H1 (cell line): ENCODE measurements around the gene RPS27. TPM values are rescaled to one million over a fixed set of nuclear protein-coding genes. Genes with fewer than 3 reads are reported as not detected.

Experiments used
- CTCF ChIA-PET: fragments of 300-600 bp; sonication (Branson Sonifier 250); formaldehyde crosslinking; loops from one replicate; lab custom pipeline; 2021; ENCODE audit not compliant: partially characterized antibody; lab: Charles Lee
- POLR2A ChIA-PET: fragments of 300-600 bp; sonication (Branson Sonifier 250); formaldehyde crosslinking; loops from one replicate; lab custom pipeline; 2021; ENCODE audit warnings: inconsistent platforms; ENCODE audit not compliant: partially characterized antibody; lab: Charles Lee
- DNase-seq, 2 experiments: peaks; one replicate each; pipeline versions ENCODE4 v3.0.0 to v3.0.0-alpha.2; 2010 to 2022; ENCODE audit warnings: low spot score in 2 of 2, low read depth in 1 of 2, mixed read lengths in 1 of 2
- FAIRE-seq: peaks from 2 replicates; lab custom pipeline; 2011; peaks lifted over from hg19 to GRCh38; lab: Jason Lieb, UNC
- H2AFZ ChIP-seq: 2 replicates; pipeline ENCODE4 v1.8.1; 2012; ENCODE audit warnings: low read length, inconsistent platforms
- H2AK5ac ChIP-seq: 2 replicates; pipeline ENCODE4 v1.6.1; 2013; ENCODE audit warnings: low read depth, low read length
- H2BK120ac ChIP-seq: replicated peaks from 2 replicates; pipeline ENCODE3; 2013; ENCODE audit warnings: low read depth, low read length, inconsistent platforms
- H2BK12ac ChIP-seq: 2 replicates; pipeline ENCODE4 v1.6.1; 2013; ENCODE audit warnings: low read depth, low read length
- H2BK15ac ChIP-seq: 2 replicates; pipeline ENCODE4 v1.6.1; 2013; ENCODE audit warnings: low read length
- H2BK20ac ChIP-seq: 2 replicates; pipeline ENCODE4 v1.6.1; 2013; ENCODE audit warnings: low read length
- H2BK5ac ChIP-seq: 2 replicates; pipeline ENCODE4 v1.6.1; 2013; ENCODE audit warnings: low read depth, low read length
- H3K14ac ChIP-seq: 2 replicates; pipeline ENCODE4 v1.6.1; 2013; ENCODE audit warnings: inconsistent platforms; ENCODE audit not compliant: insufficient read length
- H3K18ac ChIP-seq: 2 replicates; pipeline ENCODE4 v1.6.1; 2013; ENCODE audit warnings: low read length; ENCODE audit errors: extremely low read depth
- H3K23ac ChIP-seq: 2 replicates; pipeline ENCODE4 v1.6.1; 2013; ENCODE audit warnings: inconsistent platforms; ENCODE audit not compliant: insufficient read length
- H3K23me2 ChIP-seq: 2 replicates; pipeline ENCODE4 v1.6.1; 2013; ENCODE audit warnings: low read depth, low read length
- H3K27ac ChIP-seq: 2 replicates; pipeline ENCODE4 v1.6.1; 2011; ENCODE audit warnings: low read depth, low read length, inconsistent platforms
- H3K27me3 ChIP-seq, 4 experiments: replicated peaks in 1 of 4; 1 replicate in 1 of 4; 2 replicates in 3 of 4; pipeline versions ENCODE4 v1.6.1 to v1.8.1; 2011 to 2013; ENCODE audit warnings: low read length in 3 of 4, mild to moderate bottlenecking in 3 of 4, inconsistent platforms in 2 of 4, mixed read lengths in 2 of 4, moderate library complexity in 1 of 4; ENCODE audit not compliant: control insufficient read depth in 3 of 4, insufficient read depth in 3 of 4; ENCODE audit errors: extremely low read depth in 1 of 4
- H3K36me3 ChIP-seq, 4 experiments: 2 replicates each; pipeline versions ENCODE4 v1.6.1 to v1.8.1; 2011 to 2013; ENCODE audit warnings: mild to moderate bottlenecking in 4 of 4, low read length in 3 of 4, moderate library complexity in 2 of 4, control low read depth in 1 of 4, inconsistent platforms in 1 of 4; ENCODE audit not compliant: insufficient read depth in 4 of 4, control insufficient read depth in 2 of 4
- H3K4ac ChIP-seq: replicated peaks from 2 replicates; pipeline ENCODE3; 2013; ENCODE audit warnings: low read length, low read depth, mixed read lengths, inconsistent platforms; ENCODE audit not compliant: insufficient read length
- H3K4me1 ChIP-seq, 4 experiments: replicated peaks in 1 of 4; 1 replicate in 1 of 4; 2 replicates in 3 of 4; pipeline versions ENCODE4 v1.6.1 to v1.8.1; 2011 to 2013; ENCODE audit warnings: low read length in 3 of 4, inconsistent platforms in 2 of 4, mixed read lengths in 1 of 4; ENCODE audit not compliant: insufficient read depth in 4 of 4, control insufficient read depth in 3 of 4
- H3K4me2 ChIP-seq, 2 experiments: 2 replicates each; pipeline versions ENCODE4 v1.6.1 to v1.8.1; 2011 to 2013; ENCODE audit warnings: low read depth in 2 of 2, low read length in 2 of 2, control low read depth in 1 of 2, inconsistent platforms in 1 of 2, mild to moderate bottlenecking in 1 of 2; ENCODE audit not compliant: insufficient read depth in 1 of 2
- H3K4me3 ChIP-seq, 4 experiments: fragments of 200-600, 300-600 bp in 1 of 4; sonication (generic), shearing (Covaris generic), sonication (Bioruptor Twin) in 1 of 4; 2 replicates each; pipeline versions ENCODE4 v1.5.1 to v1.8.1; 2011 to 2016; ENCODE audit warnings: low read length in 4 of 4, low read depth in 3 of 4, control low read depth in 2 of 4, inconsistent platforms in 2 of 4, mild to moderate bottlenecking in 2 of 4, mixed read lengths in 1 of 4, moderate library complexity in 1 of 4; ENCODE audit not compliant: insufficient read depth in 2 of 4; ENCODE audit errors: extremely low read depth in 1 of 4
- H3K56ac ChIP-seq: replicated peaks from 2 replicates; pipeline ENCODE3; 2013; ENCODE audit warnings: low read depth, mild to moderate bottlenecking, mixed read lengths, low read length, inconsistent platforms; ENCODE audit not compliant: insufficient read length
- H3K79me1 ChIP-seq: 2 replicates; pipeline ENCODE4 v1.6.1; 2013; ENCODE audit warnings: low read depth, low read length, control low read depth
- H3K79me2 ChIP-seq, 2 experiments: 2 replicates each; pipeline versions ENCODE4 v1.6.1 to v1.8.1; 2012 to 2013; ENCODE audit warnings: low read length in 2 of 2, mild to moderate bottlenecking in 2 of 2, inconsistent platforms in 1 of 2; ENCODE audit not compliant: insufficient read depth in 2 of 2, control insufficient read depth in 1 of 2
- H3K9ac ChIP-seq, 4 experiments: replicated peaks in 1 of 4; 1 replicate in 1 of 4; 2 replicates in 3 of 4; pipeline versions ENCODE4 v1.6.1 to v1.8.1; 2011 to 2013; ENCODE audit warnings: low read depth in 3 of 4, low read length in 3 of 4, control low read depth in 2 of 4, mild to moderate bottlenecking in 2 of 4, moderate library complexity in 2 of 4, inconsistent platforms in 1 of 4; ENCODE audit errors: extremely low read depth in 1 of 4
- H3K9me3 ChIP-seq, 2 experiments: 2 replicates each; pipeline versions ENCODE4 v1.6.1 to v1.8.1; 2012 to 2013; ENCODE audit warnings: mild to moderate bottlenecking in 2 of 2, moderate library complexity in 2 of 2, control low read depth in 1 of 2, inconsistent platforms in 1 of 2, low read depth in 1 of 2, low read length in 1 of 2, mixed read lengths in 1 of 2; ENCODE audit not compliant: insufficient read depth in 2 of 2
- H4K20me1 ChIP-seq, 2 experiments: replicated peaks in 1 of 2; 2 replicates each; pipeline versions ENCODE3 to v1.8.1; 2011 to 2013; ENCODE audit warnings: inconsistent platforms in 2 of 2, low read length in 2 of 2, mild to moderate bottlenecking in 1 of 2; ENCODE audit not compliant: insufficient read depth in 2 of 2, control insufficient read depth in 1 of 2
- H4K5ac ChIP-seq: 2 replicates; pipeline ENCODE4 v1.6.1; 2013; ENCODE audit warnings: low read length, low read depth, mixed read lengths, inconsistent platforms; ENCODE audit not compliant: insufficient read length
- H4K8ac ChIP-seq: 2 replicates; pipeline ENCODE4 v1.8.0; 2013; ENCODE audit warnings: mild to moderate bottlenecking, moderate library complexity, low read length, inconsistent platforms; ENCODE audit not compliant: insufficient read depth; ENCODE audit errors: extremely low read depth
- H4K91ac ChIP-seq: replicated peaks from 2 replicates; pipeline ENCODE3; 2013; ENCODE audit warnings: low read length, mixed read lengths, inconsistent platforms; ENCODE audit not compliant: insufficient read length
- CBX8 ChIP-seq: fragments of 300-800, 300-1000 bp; sonication (generic); IDR thresholded peaks from 2 replicates; pipeline ENCODE4 v1.7.1; 2016; ENCODE audit warnings: low read depth, low read length, borderline replicate concordance
- EP300 ChIP-seq, 2 experiments: IDR thresholded peaks; 1 replicate in 1 of 2; 2 replicates in 1 of 2; pipeline ENCODE4 v1.6.1; 2011 to 2012; ENCODE audit warnings: low read depth in 2 of 2, low read length in 2 of 2, mild to moderate bottlenecking in 2 of 2, borderline replicate concordance in 1 of 2, inconsistent platforms in 1 of 2, moderate library complexity in 1 of 2
- JUN ChIP-seq: IDR thresholded peaks from 2 replicates; pipeline ENCODE4 v1.6.1; 2011; ENCODE audit warnings: low read depth, mild to moderate bottlenecking, improper control_type of control experiment, low read length
- NANOG ChIP-seq: IDR thresholded peaks from 2 replicates; pipeline ENCODE4 v1.6.1; 2011; ENCODE audit warnings: low read length, low read depth, mild to moderate bottlenecking, inconsistent platforms; ENCODE audit not compliant: insufficient read depth, poor library complexity, severe bottlenecking
- NRF1 ChIP-seq: IDR thresholded peaks from 2 replicates; pipeline ENCODE4 v1.6.1; 2011; ENCODE audit warnings: mild to moderate bottlenecking, low read depth, low read length, improper control_type of control experiment
- POLR2AphosphoS5 ChIP-seq: IDR thresholded peaks from 2 replicates; pipeline ENCODE4 v1.6.1; 2011; ENCODE audit warnings: low read depth, low read length
- POU5F1 ChIP-seq: IDR thresholded peaks from 2 replicates; pipeline ENCODE4 v1.6.1; 2011; ENCODE audit warnings: low read depth, mild to moderate bottlenecking, low read length, moderate library complexity
- SP1 ChIP-seq: IDR thresholded peaks from 2 replicates; pipeline ENCODE4 v1.6.1; 2011; ENCODE audit warnings: low read depth, low read length
- TBP ChIP-seq: IDR thresholded peaks from 2 replicates; pipeline ENCODE4 v1.6.1; 2011; ENCODE audit warnings: low read depth, low read length, improper control_type of control experiment
- ZNF274 ChIP-seq: IDR thresholded peaks from 2 replicates; pipeline ENCODE4 v1.7.0; 2012; ENCODE audit warnings: low read length, borderline replicate concordance; ENCODE audit errors: extremely low read depth
- WGBS, 2 experiments: shearing (Covaris generic) in 1 of 2; methylation state at CpG; one replicate each; pipeline versions ENCODE4 v1.1.6 to v1.1.7; 2013 to 2015; ENCODE audit warnings: low lambda C conversion rate in 2 of 2, mixed read lengths in 2 of 2, inconsistent platforms in 1 of 2, low coverage in 1 of 2, missing lambda C conversion rate in 1 of 2; ENCODE audit not compliant: insufficient replicate concordance in 2 of 2, insufficient coverage in 1 of 2, insufficient read length in 1 of 2; ENCODE audit errors: extremely low coverage in 1 of 2, missing lambda C conversion rate in 1 of 2; 5-methylcytosine and 5-hydroxymethylcytosine counted together
- polyA plus RNA-seq, 7 experiments: library from polyadenylated mRNA; depleted of rRNA in 3 of 7; stranded (reverse) in 5 of 7; unstranded in 2 of 7; fragments of >200 nt in 5 of 7; fragments of 200-250 nt in 2 of 7; gene quantifications; 1 replicate in 5 of 7; 2 replicates in 1 of 7; 4 replicates in 1 of 7; pipeline versions ENCODE4 v1.2.1 to v1.2.3, GENCODE V29; 2011 to 2013; ENCODE audit warnings: missing spikeins in 2 of 7, mixed read lengths in 2 of 7
- total RNA-seq: library from RNA; stranded (reverse); fragmentation: NEBNext Ultra II Directional; extraction: Animal tissue kit (Norgen Biotek cat#: 25700); gene quantifications from 2 replicates; pipeline ENCODE4 v1.2.1, GENCODE V29; 2021

The RPS27 gene
- total and polyA plus RNA-seq, 2 of the 8 experiments (the other 6 are each of a cell fraction or from before 2014, with no cell fraction given), result 1,810 to 3,155 TPM

DNA sequence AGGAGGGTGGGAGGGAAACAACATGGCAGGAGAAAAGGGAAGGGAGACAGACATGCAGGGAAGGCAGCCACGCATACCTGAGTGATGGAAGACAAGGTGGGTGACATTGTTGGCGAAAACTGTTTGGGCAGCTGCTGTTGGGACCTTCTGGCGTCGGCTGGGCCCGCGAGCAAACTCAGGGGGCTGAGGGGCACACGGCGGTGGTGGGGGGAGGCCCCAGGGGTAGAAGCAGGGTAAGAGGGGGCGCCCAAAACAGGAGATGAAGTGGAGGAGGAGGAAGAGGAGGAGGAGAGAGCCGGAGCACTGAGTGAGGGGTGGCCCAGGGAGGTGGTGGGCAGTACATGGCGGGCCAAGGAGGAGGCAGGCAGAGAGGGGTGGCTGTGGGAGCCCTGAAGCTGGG is 39.4 kb upstream of the RPS27 start:
- 92% methylated on average over 9 of the region's 11 CpGs; no CpG with 5 or more reads in 1 of the 2 experiments for WGBS, 2 experiments
- peaks cover 7 to 30% (median 25%) of the 10 kb centered on the region in 4 experiments for H3K36me3 ChIP-seq
- H4K20me1 ChIP-seq, result peaks cover 5 to 14% of the 10 kb centered on the region in 2 experiments

More for the DNA sequence above, 39.4 kb upstream of the RPS27 start:
- no peak overlapping the region for H3K56ac ChIP-seq
- no peak overlapping the region for H3K4me3 ChIP-seq
- no peak for FAIRE-seq
- H3K9ac ChIP-seq, result no peak overlapping the region
- no peak overlapping the region for H2BK15ac ChIP-seq
- no peak overlapping the region for H2BK12ac ChIP-seq
- H3K23ac ChIP-seq, result no peak overlapping the region
- no peak overlapping the region for H2BK120ac ChIP-seq
- peaks cover 16% of the 10 kb centered on the region for H3K79me1 ChIP-seq
- no peak overlapping the region for H4K8ac ChIP-seq
- H2BK20ac ChIP-seq, result no peak overlapping the region
- no peak overlapping the region for H4K91ac ChIP-seq
- no peak overlapping the region for H3K14ac ChIP-seq
- H3K4me2 ChIP-seq, result no peak overlapping the region
- H4K5ac ChIP-seq, result no peak overlapping the region
- CTCF ChIA-PET, result interaction anchor here (1.2 to 1.7 kb wide), 2 partner anchors 21 to 143 kb away, joined by 3 to 4 read pairs; no protein-coding TSS in a partner anchor
- no peak overlapping the region for H2BK5ac ChIP-seq
- H3K18ac ChIP-seq, result no peak overlapping the region
- H2AFZ ChIP-seq, result no peak overlapping the region
- H3K4ac ChIP-seq, result no peak overlapping the region
- H2AK5ac ChIP-seq, result no peak overlapping the region
- H3K27ac ChIP-seq, result no peak overlapping the region
- peaks cover 6 to 28% of the 10 kb centered on the region in 2 experiments for H3K79me2 ChIP-seq
- 0 out of 7 replicates have a peak, but pooled peaks cover 0 to 3% (median 0%) of the 10 kb centered on the region in 4 experiments for H3K4me1 ChIP-seq
- TF ChIP-seq TBP (no peak), EP300 (IDR thresholded peaks at IDR 0.05; ENCODE audit: borderline replicate concordance in 1 of 2, low read depth in 2 of 2, low read length in 2 of 2) (no peak), ZNF274 (no peak), POU5F1 (no peak), JUN (no peak), CBX8 (no peak), POLR2AphosphoS5 (no peak), NANOG (no peak), NRF1 (no peak), SP1 (no peak)
- TF ChIP-seq, all 59 proteins: peak for 0
- POLR2A ChIA-PET, result interaction anchor here (0.6 to 4.7 kb wide), 6 partner anchors 10 to 47 kb away, joined by 3 to 19 read pairs (median 4); partner anchors contain the start of genes JTB, RPS27 and SLC39A1
- DNase-seq, result no peak
- no peaks in the 10 kb centered on the region; the same call in 1 of the 2 replicates for H3K23me2 ChIP-seq
- H3K9me3 ChIP-seq, result no peaks in the 10 kb centered on the region
- no peaks in the 10 kb centered on the region for H3K27me3 ChIP-seq
